ENCODE data around the gene CLCNKA.

DNA sequence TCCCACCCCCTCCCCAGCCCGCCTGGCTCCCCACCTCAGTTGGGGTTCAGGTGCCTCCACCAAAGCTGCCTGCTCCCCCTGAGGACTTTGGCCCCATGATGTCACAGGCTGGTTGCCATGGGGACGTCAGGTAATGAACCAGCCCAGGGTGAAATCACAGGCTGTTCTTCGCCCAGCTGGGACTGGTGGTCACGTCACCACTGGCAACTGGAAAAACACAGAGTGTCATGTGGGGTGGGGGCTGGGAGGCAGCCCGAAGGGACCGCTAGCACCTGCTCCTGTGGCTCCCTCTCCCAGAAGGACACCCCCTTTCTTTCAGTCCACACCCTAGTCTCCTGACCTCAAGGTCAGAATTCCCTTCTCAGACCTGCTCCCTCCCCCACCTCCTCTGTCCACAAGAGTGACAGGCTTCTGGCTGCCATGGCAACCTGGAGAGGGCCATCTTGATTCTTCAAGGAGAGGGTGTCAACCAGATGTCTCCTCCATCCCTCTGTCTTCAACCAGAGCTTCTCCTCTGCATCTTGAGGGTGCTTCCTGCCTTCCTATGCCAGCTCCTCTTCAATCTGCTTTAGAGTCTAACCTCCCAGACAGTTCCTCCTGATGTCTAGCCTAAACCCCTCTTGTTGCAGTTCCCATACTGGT is 45.4 kb downstream of the CLCNKA start:
- no peak for TF ChIP-seq TAF1 (IDR thresholded peaks at IDR 0.05; ENCODE audit: borderline replicate concordance, insufficient read depth, low read length)
- TF ChIP-seq POLR2AphosphoS5 (IDR thresholded peaks at IDR 0.05; ENCODE audit: low read depth, low read length), result no peak
- TF ChIP-seq FOXP2 (optimal IDR thresholded peaks at IDR 0.05; ENCODE audit: borderline replicate concordance, extremely low read depth, extremely low read length, insufficient read depth), result no peak
- TF ChIP-seq, protein P1, sequence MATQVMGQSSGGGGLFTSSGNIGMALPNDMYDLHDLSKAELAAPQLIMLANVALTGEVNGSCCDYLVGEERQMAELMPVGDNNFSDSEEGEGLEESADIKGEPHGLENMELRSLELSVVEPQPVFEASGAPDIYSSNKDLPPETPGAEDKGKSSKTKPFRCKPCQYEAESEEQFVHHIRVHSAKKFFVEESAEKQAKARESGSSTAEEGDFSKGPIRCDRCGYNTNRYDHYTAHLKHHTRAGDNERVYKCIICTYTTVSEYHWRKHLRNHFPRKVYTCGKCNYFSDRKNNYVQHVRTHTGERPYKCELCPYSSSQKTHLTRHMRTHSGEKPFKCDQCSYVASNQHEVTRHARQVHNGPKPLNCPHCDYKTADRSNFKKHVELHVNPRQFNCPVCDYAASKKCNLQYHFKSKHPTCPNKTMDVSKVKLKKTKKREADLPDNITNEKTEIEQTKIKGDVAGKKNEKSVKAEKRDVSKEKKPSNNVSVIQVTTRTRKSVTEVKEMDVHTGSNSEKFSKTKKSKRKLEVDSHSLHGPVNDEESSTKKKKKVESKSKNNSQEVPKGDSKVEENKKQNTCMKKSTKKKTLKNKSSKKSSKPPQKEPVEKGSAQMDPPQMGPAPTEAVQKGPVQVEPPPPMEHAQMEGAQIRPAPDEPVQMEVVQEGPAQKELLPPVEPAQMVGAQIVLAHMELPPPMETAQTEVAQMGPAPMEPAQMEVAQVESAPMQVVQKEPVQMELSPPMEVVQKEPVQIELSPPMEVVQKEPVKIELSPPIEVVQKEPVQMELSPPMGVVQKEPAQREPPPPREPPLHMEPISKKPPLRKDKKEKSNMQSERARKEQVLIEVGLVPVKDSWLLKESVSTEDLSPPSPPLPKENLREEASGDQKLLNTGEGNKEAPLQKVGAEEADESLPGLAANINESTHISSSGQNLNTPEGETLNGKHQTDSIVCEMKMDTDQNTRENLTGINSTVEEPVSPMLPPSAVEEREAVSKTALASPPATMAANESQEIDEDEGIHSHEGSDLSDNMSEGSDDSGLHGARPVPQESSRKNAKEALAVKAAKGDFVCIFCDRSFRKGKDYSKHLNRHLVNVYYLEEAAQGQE (IDR thresholded peaks at IDR 0.05; ENCODE audit: insufficient read depth in 1 of 2, low read depth in 2 of 2, low read length in 2 of 2), result no peak
- no peak for TF ChIP-seq SIN3A (IDR thresholded peaks at IDR 0.05; ENCODE audit: borderline replicate concordance, insufficient read depth, low read length)
